HepG2 (cell line): ENCODE data around the gene RASAL1. TPM values are rescaled to one million over a fixed set of nuclear protein-coding genes. Genes with fewer than 3 reads are reported as not detected.

ENCODE experiments used
- ATAC-seq: fragments of 200-7000 bp; cut with Tn5 transposase; 3 replicates; pipeline ENCODE4 v1.9.1; 2020; ENCODE audit warnings: mild to moderate bottlenecking, moderate library complexity
- BruUV-seq: library from RNA; stranded (reverse); fragments of 400-500 nt; replicated peaks from 2 replicates; lab custom pipeline; 2021; lab: Mats Ljungman, UMichigan
- CTCF ChIA-PET: fragments of 300-600 bp; formaldehyde crosslinking; extraction: SDS; loops from one replicate; lab custom pipeline; 2021; ENCODE audit warnings: low total read pairs, inconsistent platforms, low intra/inter-chr PET ratio; lab: Yijun Ruan, JAX
- POLR2A ChIA-PET: fragments of 350-600 bp; sonication (Branson Sonifier 250); formaldehyde crosslinking; loops from one replicate; lab custom pipeline; 2020; ENCODE audit warnings: antibody characterized with exemption, inconsistent platforms; lab: Yijun Ruan, JAX
- DNase-seq: peaks from one replicate; pipeline ENCODE4 v3.0.0-alpha.2; 2015; ENCODE audit warnings: low spot score
- FAIRE-seq: peaks from 3 replicates; lab custom pipeline; 2011; peaks lifted over from hg19 to GRCh38; lab: Jason Lieb, UNC
- H2AFZ ChIP-seq: one replicate; pipeline ENCODE4 v1.6.1; 2011; ENCODE audit warnings: low read length, inconsistent platforms
- H3K27ac ChIP-seq: fragments of 300-600 bp; 3 replicates; pipeline ENCODE4 v1.8.0; 2011; ENCODE audit warnings: mixed run types, mild to moderate bottlenecking, mixed read lengths, low read length, inconsistent platforms; ENCODE audit not compliant: insufficient read depth; ENCODE audit errors: extremely low read length
- H3K27me3 ChIP-seq, 2 experiments: fragments of 200-600 bp in 1 of 2; 2 replicates in 1 of 2; 3 replicates in 1 of 2; pipeline versions ENCODE4 v1.6.0 to v1.8.0; 2011; ENCODE audit warnings: low read length in 2 of 2, mild to moderate bottlenecking in 2 of 2, moderate library complexity in 2 of 2, inconsistent platforms in 1 of 2; ENCODE audit not compliant: insufficient read depth in 2 of 2, control insufficient read depth in 1 of 2
- H3K36me3 ChIP-seq, 2 experiments: fragments of 200-600 bp in 1 of 2; replicated peaks in 1 of 2; 2 replicates in 1 of 2; 3 replicates in 1 of 2; pipeline versions ENCODE4 v1.5.1 to v1.8.0; 2011; ENCODE audit warnings: low read length in 2 of 2, inconsistent platforms in 1 of 2; ENCODE audit not compliant: insufficient read depth in 2 of 2, control insufficient read depth in 1 of 2
- H3K4me1 ChIP-seq: 2 replicates; pipeline ENCODE4 v1.5.1; 2012; ENCODE audit warnings: low read length, inconsistent platforms; ENCODE audit not compliant: insufficient read depth
- H3K4me2 ChIP-seq: 2 replicates; pipeline ENCODE4 v1.6.0; 2011; ENCODE audit warnings: low read depth, low read length, inconsistent platforms
- H3K4me3 ChIP-seq, 3 experiments: fragments of 200-600 bp in 1 of 3; sonication (generic), shearing (Covaris generic) in 1 of 3; replicated peaks in 1 of 3; 2 replicates each; pipeline ENCODE4 v1.5.1; 2011 to 2016; ENCODE audit warnings: low read length in 3 of 3, inconsistent platforms in 2 of 3, low read depth in 2 of 3, mild to moderate bottlenecking in 2 of 3, control low read depth in 1 of 3, mixed read lengths in 1 of 3; ENCODE audit not compliant: insufficient read depth in 1 of 3
- H3K79me2 ChIP-seq: one replicate; pipeline ENCODE4 v1.6.1; 2011; ENCODE audit warnings: low read length, inconsistent platforms; ENCODE audit not compliant: insufficient read depth
- H3K9ac ChIP-seq: 2 replicates; pipeline ENCODE4 v1.6.0; 2011; ENCODE audit warnings: mild to moderate bottlenecking, low read depth, low read length, inconsistent platforms; ENCODE audit not compliant: insufficient read depth
- H3K9me3 ChIP-seq: 2 replicates; pipeline ENCODE4 v1.5.1; 2012; ENCODE audit warnings: mild to moderate bottlenecking, low read length
- H4K20me1 ChIP-seq: 2 replicates; pipeline ENCODE4 v1.6.0; 2011; ENCODE audit warnings: inconsistent platforms, mild to moderate bottlenecking, low read length, moderate library complexity; ENCODE audit not compliant: insufficient read depth
- CBX2 ChIP-seq, 2 experiments: fragments of 200-600 bp in 1 of 2; sonication (generic); formaldehyde crosslinking in 1 of 2; IDR thresholded peaks; 2 replicates each; pipeline versions ENCODE4 v1.7.0 to v1.8.1; 2018 to 2022; ENCODE audit warnings: low read depth in 2 of 2, low read length in 1 of 2, mild to moderate bottlenecking in 1 of 2, missing genetic modification reagents in 1 of 2
- FOSL2 ChIP-seq: sonication (generic); formaldehyde crosslinking; IDR thresholded peaks from 2 replicates; pipeline ENCODE4 v1.4.0; 2020; ENCODE audit warnings: missing genetic modification reagents
- FOXA3 ChIP-seq: IDR thresholded peaks from 2 replicates; pipeline ENCODE4 v1.6.1; 2016; ENCODE audit warnings: missing genetic modification reagents, missing compliant biosample characterization
- ZBTB34 ChIP-seq: sonication (generic); formaldehyde crosslinking; IDR thresholded peaks from 2 replicates; pipeline ENCODE4 v1.8.0; 2022; ENCODE audit warnings: mild to moderate bottlenecking, missing genetic modification reagents
- ZFP36 ChIP-seq: fragments of 150-350 bp; IDR thresholded peaks from 2 replicates; pipeline ENCODE4 v1.6.1; 2018; ENCODE audit warnings: borderline replicate concordance, low read length, low read depth; ENCODE audit not compliant: partially characterized antibody
- ZNF768 ChIP-seq: sonication (generic); formaldehyde crosslinking; IDR thresholded peaks from 2 replicates; pipeline ENCODE4 v1.4.0; 2020; ENCODE audit warnings: missing genetic modification reagents
- WGBS: methylation state at CpG from one replicate; pipeline ENCODE4 v1.1.6; 2017; ENCODE audit warnings: low lambda C conversion rate; 5-methylcytosine and 5-hydroxymethylcytosine counted together
- in situ Hi-C: cut with HindIII; loops from 2 replicates; pipeline ENCODE4 v1.10.0; 2017; ENCODE audit warnings: low pct_unique_long_range_greater_than_20kb; ENCODE audit not compliant: extremely low pct_ligation_motif_present
- intact Hi-C: fragments of 100-400 bp; cut with micrococcal nuclease; formaldehyde crosslinking; loops from one replicate; pipeline ENCODE4 v1.10.0; 2022; ENCODE audit not compliant: unreplicated experiment
- polyA plus RNA-seq, 8 experiments: library from polyadenylated mRNA; depleted of rRNA in 3 of 8; stranded (reverse) in 7 of 8; unstranded in 1 of 8; fragments of >200 nt; fragmentation: Illumina TruSeq in 4 of 8; extraction: Trizol in 4 of 8; gene quantifications; 2 replicates each; pipeline versions ENCODE4 v1.2.1 to v1.2.3, GENCODE V29; 2011 to 2016; ENCODE audit warnings: low read depth in 4 of 8, missing spikeins in 1 of 8, mixed read lengths in 1 of 8; ENCODE audit not compliant: insufficient read depth in 1 of 8
- total RNA-seq, 5 experiments: library from RNA; depleted of rRNA; stranded (reverse); fragments of >200 nt; fragmentation: Illumina TruSeq; extraction: Trizol; gene quantifications; 2 replicates each; pipeline ENCODE4 v1.2.3, GENCODE V29; 2016; ENCODE audit warnings: low read depth in 1 of 5

RASAL1 gene
- total and polyA plus RNA-seq, 2 of the 13 experiments (the other 11 are each of a cell fraction or from before 2014, with no cell fraction given): not detected

GRCh38 chr12:113064395-113065125, 71.0 kb downstream of the RASAL1 start:
- TF ChIP-seq ZNF768 (CRISPR knock-in tag) (peak; percentile 52; the same call in 1 of the 2 replicates), FOXA3 (no peak), ZFP36 (peak; percentile 11), ZBTB34 (CRISPR knock-in tag) (no peak), CBX2 (IDR thresholded peaks at IDR 0.05; ENCODE audit: low read depth, low read length) (no peak), CBX2 (CRISPR knock-in tag; IDR thresholded peaks at IDR 0.05; ENCODE audit: low read depth) (no peak), FOSL2 (CRISPR knock-in tag) (peak; percentile 43)
- ATAC-seq (no peak), DNase-seq (no peak), FAIRE-seq (no peak)
- Histone ChIP-seq H3K79me2 (no peaks in the 10 kb centered on the region), H3K27me3 (peaks cover under 1 to 7% of the 10 kb centered on the region in 2 experiments; a peak in 4 of 5 replicates), H2AFZ (no peak overlapping the region), H3K9ac (no peak overlapping the region), H3K4me3 (no peak overlapping the region), H3K4me2 (no peak overlapping the region), H3K36me3 (no peaks in the 10 kb centered on the region), H3K9me3 (no peaks in the 10 kb centered on the region), H4K20me1 (no peaks in the 10 kb centered on the region), H3K27ac (no peak overlapping the region), H3K4me1 (peaks cover 12% of the 10 kb centered on the region)
- intact Hi-C loops (no loop called here), in situ Hi-C loops (no loop called here)
- WGBS: 27% methylated on average over 5 of the region's 5 CpGs
- no TSS peak for BruUV-seq
- POLR2A ChIA-PET: no interaction called here
- CTCF ChIA-PET: no interaction called here
